HEK293 (cell line): Measurements from ENCODE around the gene KLK15.

ENCODE experiments used
- PBX3 ChIP-seq: sonication (generic); formaldehyde crosslinking; IDR thresholded peaks from 2 replicates; pipeline ENCODE4 v1.8.1; 2022; ENCODE audit warnings: mild to moderate bottlenecking, moderate library complexity, missing genetic modification reagents
- ZBTB20 ChIP-seq: fragments of 450-650 bp; formaldehyde crosslinking; IDR thresholded peaks from 2 replicates; pipeline ENCODE4 v1.5.1; 2016; ENCODE audit warnings: missing biosample characterization, missing genetic modification characterization
- ZNF112 ChIP-seq: fragments of 450-650 bp; formaldehyde crosslinking; IDR thresholded peaks from 2 replicates; pipeline ENCODE4 v1.5.0; 2017; ENCODE audit warnings: missing biosample characterization, missing genetic modification characterization
- ZNF777 ChIP-seq: fragments of 450-650 bp; formaldehyde crosslinking; IDR thresholded peaks from 2 replicates; pipeline ENCODE4 v1.5.1; 2017; ENCODE audit warnings: missing biosample characterization, missing genetic modification characterization, borderline replicate concordance

GRCh38 chr19:50873056-50873455, 39.7 kb upstream of the KLK15 start, which contains the start of gene KLK2:
- TF ChIP-seq ZNF777 (tag by site-specific recombination) (no peak), ZBTB20 (tag by site-specific recombination) (no peak), ZNF112 (tag by site-specific recombination) (no peak), PBX3 (no peak)
